GM19372 (cell line): ENCODE data around the gene SOD2.

Experiments used
- ATAC-seq: cut with Tn5 transposase; IDR thresholded peaks from one replicate; pipeline ENCODE4 v1.9.1; 2021; ENCODE audit warnings: mild to moderate bottlenecking, low read depth, moderate library complexity; ENCODE audit not compliant: unreplicated experiment

The SOD2 gene

DNA sequence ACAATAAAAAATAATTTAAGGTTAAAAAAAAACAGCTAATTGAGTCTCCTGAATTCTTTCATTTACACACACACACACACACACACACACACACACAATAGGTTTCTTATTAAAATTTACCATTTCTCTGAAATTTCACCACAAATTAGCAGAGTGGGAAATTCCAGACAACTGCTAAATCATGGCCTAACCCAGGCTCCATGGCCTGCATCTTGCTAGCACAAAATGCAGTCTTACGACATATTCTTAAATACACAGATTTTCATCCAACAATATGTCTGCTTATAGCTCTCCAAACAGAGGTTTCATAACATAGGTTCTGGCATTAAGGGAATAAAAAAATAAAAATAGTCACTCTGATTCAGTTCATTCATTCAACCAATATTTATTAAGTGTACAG, 46.9 kb downstream of the SOD2 start:
- no peak for ATAC-seq

DNA sequence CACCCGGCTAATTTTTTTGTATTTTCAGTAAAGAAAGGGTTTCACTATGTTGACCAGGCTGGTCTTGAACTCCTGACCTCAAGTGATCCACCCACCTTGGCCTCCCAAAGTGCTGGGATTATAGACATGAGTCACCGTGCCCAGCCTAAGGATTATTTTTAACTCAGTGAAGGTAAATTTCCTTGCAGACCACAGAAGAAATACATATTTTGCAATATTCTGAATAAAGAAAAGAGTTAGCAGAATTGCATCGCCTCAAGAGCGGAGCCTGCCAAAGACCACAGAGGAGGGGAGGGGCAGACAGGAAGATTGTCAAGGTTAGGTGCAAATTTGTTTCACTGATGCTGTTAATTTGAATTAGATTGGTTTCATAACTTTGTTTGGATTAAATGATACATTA, 47.4 kb downstream of the SOD2 start:
- ATAC-seq: no peak
